HepG2 (cell line): Measurements from ENCODE around the gene COLQ. TPM values are rescaled to one million over a fixed set of nuclear protein-coding genes. Genes with fewer than 3 reads are reported as not detected.

Experiments used
- ATAC-seq: fragments of 200-7000 bp; cut with Tn5 transposase; 3 replicates; pipeline ENCODE4 v1.9.1; 2020; ENCODE audit warnings: mild to moderate bottlenecking, moderate library complexity
- BruUV-seq: library from RNA; stranded (reverse); fragments of 400-500 nt; replicated peaks from 2 replicates; lab custom pipeline; 2021; lab: Mats Ljungman, UMichigan
- CTCF ChIA-PET: fragments of 300-600 bp; formaldehyde crosslinking; extraction: SDS; loops from one replicate; lab custom pipeline; 2021; ENCODE audit warnings: low total read pairs, inconsistent platforms, low intra/inter-chr PET ratio; lab: Yijun Ruan, JAX
- POLR2A ChIA-PET: fragments of 350-600 bp; sonication (Branson Sonifier 250); formaldehyde crosslinking; loops from one replicate; lab custom pipeline; 2020; ENCODE audit warnings: antibody characterized with exemption, inconsistent platforms; lab: Yijun Ruan, JAX
- DNase-seq: peaks from one replicate; pipeline ENCODE4 v3.0.0-alpha.2; 2015; ENCODE audit warnings: low spot score
- FAIRE-seq: peaks from 3 replicates; lab custom pipeline; 2011; peaks lifted over from hg19 to GRCh38; lab: Jason Lieb, UNC
- H2AFZ ChIP-seq: one replicate; pipeline ENCODE4 v1.6.1; 2011; ENCODE audit warnings: low read length, inconsistent platforms
- H3K27ac ChIP-seq: fragments of 300-600 bp; 3 replicates; pipeline ENCODE4 v1.8.0; 2011; ENCODE audit warnings: mixed run types, mild to moderate bottlenecking, mixed read lengths, low read length, inconsistent platforms; ENCODE audit not compliant: insufficient read depth; ENCODE audit errors: extremely low read length
- H3K27me3 ChIP-seq, 2 experiments: fragments of 200-600 bp in 1 of 2; 2 replicates in 1 of 2; 3 replicates in 1 of 2; pipeline versions ENCODE4 v1.6.0 to v1.8.0; 2011; ENCODE audit warnings: low read length in 2 of 2, mild to moderate bottlenecking in 2 of 2, moderate library complexity in 2 of 2, inconsistent platforms in 1 of 2; ENCODE audit not compliant: insufficient read depth in 2 of 2, control insufficient read depth in 1 of 2
- H3K36me3 ChIP-seq, 2 experiments: fragments of 200-600 bp in 1 of 2; replicated peaks in 1 of 2; 2 replicates in 1 of 2; 3 replicates in 1 of 2; pipeline versions ENCODE4 v1.5.1 to v1.8.0; 2011; ENCODE audit warnings: low read length in 2 of 2, inconsistent platforms in 1 of 2; ENCODE audit not compliant: insufficient read depth in 2 of 2, control insufficient read depth in 1 of 2
- H3K4me1 ChIP-seq: 2 replicates; pipeline ENCODE4 v1.5.1; 2012; ENCODE audit warnings: low read length, inconsistent platforms; ENCODE audit not compliant: insufficient read depth
- H3K4me2 ChIP-seq: 2 replicates; pipeline ENCODE4 v1.6.0; 2011; ENCODE audit warnings: low read depth, low read length, inconsistent platforms
- H3K4me3 ChIP-seq, 3 experiments: fragments of 200-600 bp in 1 of 3; sonication (generic), shearing (Covaris generic) in 1 of 3; replicated peaks in 1 of 3; 2 replicates each; pipeline ENCODE4 v1.5.1; 2011 to 2016; ENCODE audit warnings: low read length in 3 of 3, inconsistent platforms in 2 of 3, low read depth in 2 of 3, mild to moderate bottlenecking in 2 of 3, control low read depth in 1 of 3, mixed read lengths in 1 of 3; ENCODE audit not compliant: insufficient read depth in 1 of 3
- H3K79me2 ChIP-seq: one replicate; pipeline ENCODE4 v1.6.1; 2011; ENCODE audit warnings: low read length, inconsistent platforms; ENCODE audit not compliant: insufficient read depth
- H3K9ac ChIP-seq: 2 replicates; pipeline ENCODE4 v1.6.0; 2011; ENCODE audit warnings: mild to moderate bottlenecking, low read depth, low read length, inconsistent platforms; ENCODE audit not compliant: insufficient read depth
- H3K9me3 ChIP-seq: 2 replicates; pipeline ENCODE4 v1.5.1; 2012; ENCODE audit warnings: mild to moderate bottlenecking, low read length
- H4K20me1 ChIP-seq: 2 replicates; pipeline ENCODE4 v1.6.0; 2011; ENCODE audit warnings: inconsistent platforms, mild to moderate bottlenecking, low read length, moderate library complexity; ENCODE audit not compliant: insufficient read depth
- CEBPB ChIP-seq: IDR thresholded peaks from 2 replicates; pipeline ENCODE4 v1.6.1; 2011; ENCODE audit warnings: low read depth, low read length, improper control_type of control experiment, borderline replicate concordance
- MAFF ChIP-seq: IDR thresholded peaks from 2 replicates; pipeline ENCODE4 v1.6.1; 2011; ENCODE audit warnings: low read depth, low read length, improper control_type of control experiment
- MAFK ChIP-seq, 2 experiments: IDR thresholded peaks in 1 of 2; conservative IDR thresholded peaks in 1 of 2; 2 replicates each; pipeline ENCODE4 v1.6.1; 2011; ENCODE audit warnings: improper control_type of control experiment in 2 of 2, low read length in 2 of 2
- ZBTB4 ChIP-seq: sonication (generic); formaldehyde crosslinking; IDR thresholded peaks from 2 replicates; pipeline ENCODE4 v1.4.0; 2020; ENCODE audit warnings: missing genetic modification reagents, mild to moderate bottlenecking, borderline replicate concordance
- ZNF652 ChIP-seq: IDR thresholded peaks from 2 replicates; pipeline ENCODE4 v1.6.1; 2016; ENCODE audit warnings: low read depth, borderline replicate concordance
- ZNF768 ChIP-seq: sonication (generic); formaldehyde crosslinking; IDR thresholded peaks from 2 replicates; pipeline ENCODE4 v1.4.0; 2020; ENCODE audit warnings: missing genetic modification reagents
- in situ Hi-C: cut with HindIII; loops from 2 replicates; pipeline ENCODE4 v1.10.0; 2017; ENCODE audit warnings: low pct_unique_long_range_greater_than_20kb; ENCODE audit not compliant: extremely low pct_ligation_motif_present
- intact Hi-C: fragments of 100-400 bp; cut with micrococcal nuclease; formaldehyde crosslinking; loops from one replicate; pipeline ENCODE4 v1.10.0; 2022; ENCODE audit not compliant: unreplicated experiment
- polyA plus RNA-seq, 8 experiments: library from polyadenylated mRNA; depleted of rRNA in 3 of 8; stranded (reverse) in 7 of 8; unstranded in 1 of 8; fragments of >200 nt; fragmentation: Illumina TruSeq in 4 of 8; extraction: Trizol in 4 of 8; gene quantifications; 2 replicates each; pipeline versions ENCODE4 v1.2.1 to v1.2.3, GENCODE V29; 2011 to 2016; ENCODE audit warnings: low read depth in 4 of 8, missing spikeins in 1 of 8, mixed read lengths in 1 of 8; ENCODE audit not compliant: insufficient read depth in 1 of 8
- total RNA-seq, 5 experiments: library from RNA; depleted of rRNA; stranded (reverse); fragments of >200 nt; fragmentation: Illumina TruSeq; extraction: Trizol; gene quantifications; 2 replicates each; pipeline ENCODE4 v1.2.3, GENCODE V29; 2016; ENCODE audit warnings: low read depth in 1 of 5

Gene COLQ
- total and polyA plus RNA-seq, 2 of the 13 experiments (the other 11 are each of a cell fraction or from before 2014, with no cell fraction given), result 0.31 to 0.46 TPM

- no peak overlapping the region for H2AFZ ChIP-seq
- ATAC-seq, result no peak
- intact Hi-C loops, result no loop called here
- POLR2A ChIA-PET, result no interaction called here
- H3K27ac ChIP-seq, result no peak overlapping the region
- H3K79me2 ChIP-seq, result no peaks in the 10 kb centered on the region
- in situ Hi-C loops, result no loop called here
- no peak overlapping the region for H3K4me3 ChIP-seq
- TF ChIP-seq ZNF652 (CRISPR knock-in tag), result no peak
- peak; percentile 89 to 96 for TF ChIP-seq MAFK (conservative IDR thresholded peaks at IDR 0.05 in 1 of 2, IDR thresholded peaks at IDR 0.05 in 1 of 2; ENCODE audit: low read length in 2 of 2)
- TF ChIP-seq CEBPB, result no peak
- peak; percentile 94 for TF ChIP-seq MAFF
- no peak for TF ChIP-seq ZBTB4
- no peak for TF ChIP-seq ZNF768 (CRISPR knock-in tag)
- TF ChIP-seq, all 625 proteins: peak for 2
- Histone ChIP-seq H3K4me2 (no peak overlapping the region), H3K4me1 (no peaks in the 10 kb centered on the region), H3K9me3 (no peaks in the 10 kb centered on the region), H3K36me3 (no peaks in the 10 kb centered on the region), H4K20me1 (no peaks in the 10 kb centered on the region), H3K9ac (no peak overlapping the region), H3K27me3 (no peaks in the 10 kb centered on the region)
- FAIRE-seq (no peak), DNase-seq (no peak)
- CTCF ChIA-PET, result no interaction called here
- no TSS peak for BruUV-seq
These were observed 41.9 kb downstream of the COLQ start for GRCh38 chr3:15479400-15480224.
